Skeletal muscle satellite cell (primary cell): ENCODE measurements around the gene PROS1.
"Not testable (repeated sequence)": the region's sequence is repeated elsewhere in the genome, so short reads cannot be mapped to it uniquely, and the experiment has no call there.

Experiments used
- H3K27me3 ChIP-seq: 2 replicates; pipeline ENCODE4 v1.7.0; 2013; ENCODE audit warnings: low read length; ENCODE audit not compliant: control insufficient read depth, insufficient read depth
- H3K36me3 ChIP-seq: 2 replicates; pipeline ENCODE4 v1.7.0; 2013; ENCODE audit warnings: mild to moderate bottlenecking, control low read depth, low read length; ENCODE audit not compliant: insufficient read depth
- H3K4me1 ChIP-seq: 2 replicates; pipeline ENCODE4 v1.7.0; 2013; ENCODE audit warnings: low read length; ENCODE audit not compliant: control insufficient read depth, insufficient read depth
- H3K4me2 ChIP-seq: 2 replicates; pipeline ENCODE4 v1.7.0; 2013; ENCODE audit warnings: mild to moderate bottlenecking, low read length
- H3K4me3 ChIP-seq: 2 replicates; pipeline ENCODE4 v1.7.0; 2013; ENCODE audit warnings: low read length
- H3K9ac ChIP-seq: 2 replicates; pipeline ENCODE4 v1.7.0; 2013; ENCODE audit warnings: mild to moderate bottlenecking, low read depth, low read length, moderate library complexity
- H3K9me3 ChIP-seq: replicated peaks from 2 replicates; pipeline ENCODE4 v1.7.0; 2013; ENCODE audit warnings: mild to moderate bottlenecking, control low read depth, low read length

The PROS1 gene

GRCh38 chr3:93965106-93965505 is 8.6 kb downstream of the PROS1 start:
- not testable (repeated sequence) for H3K27me3 ChIP-seq, H3K36me3 ChIP-seq, H3K9me3 ChIP-seq, H3K9ac ChIP-seq, H3K4me2 ChIP-seq, H3K4me3 ChIP-seq
- peaks cover 16% of the 10 kb centered on the region for H3K4me1 ChIP-seq

GRCh38 chr3:93962798-93963197 is 10.9 kb downstream of the PROS1 start:
- Histone ChIP-seq H3K4me3 (no peak overlapping the region), H3K4me2 (no peak overlapping the region), H3K9ac (no peak overlapping the region), H3K9me3 (no peaks in the 10 kb centered on the region), H3K36me3 (no peaks in the 10 kb centered on the region), H3K27me3 (no peaks in the 10 kb centered on the region), H3K4me1 (no peaks in the 10 kb centered on the region)

- Histone ChIP-seq H3K4me2 (no peak overlapping the region), H3K9me3 (no peaks in the 10 kb centered on the region), H3K36me3 (no peaks in the 10 kb centered on the region), H3K27me3 (no peaks in the 10 kb centered on the region), H3K9ac (no peak overlapping the region), H3K4me1 (no peaks in the 10 kb centered on the region), H3K4me3 (no peak overlapping the region)
Observed at GRCh38 chr3:93961489-93961888, 12.2 kb downstream of the PROS1 start.

- Histone ChIP-seq H3K27me3 (no peaks in the 10 kb centered on the region), H3K36me3 (no peaks in the 10 kb centered on the region), H3K4me3 (no peak overlapping the region), H3K4me1 (no peaks in the 10 kb centered on the region), H3K4me2 (no peak overlapping the region), H3K9ac (no peak overlapping the region), H3K9me3 (no peaks in the 10 kb centered on the region)
Observed at GRCh38 chr3:93961026-93961425, 12.7 kb downstream of the PROS1 start.

- H3K9ac ChIP-seq, H3K4me2 ChIP-seq, H3K4me3 ChIP-seq, H3K27me3 ChIP-seq, H3K9me3 ChIP-seq, H3K36me3 ChIP-seq, H3K4me1 ChIP-seq: not testable (repeated sequence)
Observed at GRCh38 chr3:93949958-93950357, 23.7 kb downstream of the PROS1 start.

DNA sequence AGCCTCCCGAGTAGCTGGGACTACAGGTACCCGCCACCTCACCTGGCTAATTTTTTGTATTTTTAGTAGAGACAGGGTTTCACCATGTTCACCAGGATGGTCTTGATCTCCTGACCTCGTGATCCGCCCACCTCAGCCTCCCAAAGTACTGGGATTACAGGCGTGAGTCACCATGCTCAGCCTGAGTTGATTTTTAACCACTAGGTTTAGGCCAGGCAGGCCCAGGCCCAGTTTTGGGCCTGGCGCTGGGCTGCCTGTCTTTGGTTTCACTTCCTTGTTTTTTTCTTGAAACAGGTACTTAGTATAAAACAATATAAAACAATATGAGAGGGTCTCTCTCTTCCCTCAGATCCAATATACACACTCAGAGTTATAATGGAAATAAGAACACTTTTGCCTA is 36.2 kb downstream of the PROS1 start:
- not testable (repeated sequence) for H3K4me3 ChIP-seq, H3K9me3 ChIP-seq, H3K9ac ChIP-seq, H3K4me2 ChIP-seq, H3K27me3 ChIP-seq, H3K4me1 ChIP-seq, H3K36me3 ChIP-seq

DNA sequence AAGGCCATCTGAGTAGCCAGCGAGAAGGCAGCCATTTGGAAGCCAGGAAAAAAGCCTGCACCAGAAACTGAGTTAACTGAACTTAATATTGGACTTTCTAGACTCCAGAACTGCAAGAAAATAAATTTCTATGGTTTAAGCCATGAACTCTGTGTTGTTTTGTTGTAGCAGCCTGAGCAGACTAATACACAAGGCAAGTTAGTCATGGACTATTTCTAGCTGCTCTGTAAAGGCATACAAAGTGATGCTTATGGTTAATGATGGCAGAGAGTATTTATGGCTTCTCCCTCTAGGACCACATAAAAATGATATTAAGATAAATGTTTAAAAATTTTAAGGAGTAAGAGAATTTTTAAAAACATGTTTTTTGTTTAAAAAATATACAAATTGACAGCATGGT is 37.1 kb downstream of the PROS1 start:
- H3K4me3 ChIP-seq = no peak overlapping the region
- no peaks in the 10 kb centered on the region for H3K9me3 ChIP-seq
- no peaks in the 10 kb centered on the region for H3K4me1 ChIP-seq
- H3K9ac ChIP-seq = no peak overlapping the region
- H3K36me3 ChIP-seq = no peaks in the 10 kb centered on the region
- H3K27me3 ChIP-seq = no peaks in the 10 kb centered on the region
- no peak overlapping the region for H3K4me2 ChIP-seq

- H3K4me2 ChIP-seq = no peak overlapping the region
- no peaks in the 10 kb centered on the region for H3K36me3 ChIP-seq
- H3K9me3 ChIP-seq = no peaks in the 10 kb centered on the region
- no peak overlapping the region for H3K9ac ChIP-seq
- no peaks in the 10 kb centered on the region for H3K27me3 ChIP-seq
- no peak overlapping the region for H3K4me3 ChIP-seq
- H3K4me1 ChIP-seq = no peaks in the 10 kb centered on the region
Observed at GRCh38 chr3:93934366-93935046, 39.2 kb downstream of the PROS1 start.

- Histone ChIP-seq H3K27me3 (no peaks in the 10 kb centered on the region), H3K36me3 (no peaks in the 10 kb centered on the region), H3K9ac (no peak overlapping the region), H3K4me1 (no peaks in the 10 kb centered on the region), H3K4me3 (no peak overlapping the region), H3K4me2 (no peak overlapping the region), H3K9me3 (no peaks in the 10 kb centered on the region)
Observed at GRCh38 chr3:93931597-93932229, 42.0 kb downstream of the PROS1 start.

DNA sequence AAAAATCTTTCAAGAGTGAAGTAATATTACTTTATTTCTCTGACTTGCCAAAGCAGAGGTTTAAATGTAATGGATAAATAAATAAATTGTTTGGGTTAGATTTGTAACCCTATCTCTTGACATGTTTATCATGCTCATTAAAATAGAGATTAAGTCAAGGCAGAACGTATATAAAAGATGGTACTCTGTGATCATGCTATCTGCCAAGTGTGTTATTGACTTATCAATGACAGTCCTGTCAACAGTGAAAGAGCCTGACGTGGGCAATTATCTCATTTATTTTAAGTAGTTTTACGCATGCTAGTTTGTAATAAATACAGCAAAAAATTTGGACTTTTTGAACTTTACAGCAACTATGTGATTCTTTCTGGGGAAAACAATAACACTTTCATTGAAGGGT is 43.7 kb downstream of the PROS1 start:
- no peak overlapping the region for H3K4me3 ChIP-seq
- H3K9me3 ChIP-seq = no peaks in the 10 kb centered on the region
- H3K9ac ChIP-seq = no peak overlapping the region
- H3K4me1 ChIP-seq = no peaks in the 10 kb centered on the region
- no peaks in the 10 kb centered on the region for H3K27me3 ChIP-seq
- H3K36me3 ChIP-seq = no peaks in the 10 kb centered on the region
- H3K4me2 ChIP-seq = no peak overlapping the region

- Histone ChIP-seq H3K9me3 (no peaks in the 10 kb centered on the region), H3K36me3 (no peaks in the 10 kb centered on the region), H3K9ac (no peak overlapping the region), H3K4me3 (no peak overlapping the region), H3K27me3 (no peaks in the 10 kb centered on the region), H3K4me2 (no peak overlapping the region), H3K4me1 (no peaks in the 10 kb centered on the region)
Observed at GRCh38 chr3:93926789-93927188, 46.9 kb downstream of the PROS1 start.

DNA sequence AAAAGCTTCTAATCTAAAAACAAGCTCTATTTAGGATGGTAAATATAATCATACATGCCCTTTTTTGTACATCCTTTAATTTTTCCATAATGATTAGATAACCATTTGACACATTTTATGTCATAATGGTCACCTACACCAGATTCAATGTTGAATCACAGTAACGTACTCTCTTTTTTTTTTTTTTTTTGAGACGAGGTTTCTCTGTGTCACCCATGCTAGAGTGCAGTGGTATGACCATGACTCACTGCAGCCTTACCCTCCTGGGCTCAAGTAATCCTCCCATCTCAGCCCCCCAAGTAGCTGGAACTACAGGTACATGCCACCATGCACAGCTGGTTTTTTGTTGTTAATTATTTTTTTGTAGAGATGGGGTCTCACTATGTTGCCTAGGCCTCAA is 49.2 kb downstream of the PROS1 start:
- Histone ChIP-seq H3K4me1 (no peaks in the 10 kb centered on the region), H3K4me3 (no peak overlapping the region), H3K4me2 (no peak overlapping the region), H3K9ac (no peak overlapping the region), H3K27me3 (no peaks in the 10 kb centered on the region), H3K36me3 (no peaks in the 10 kb centered on the region), H3K9me3 (no peaks in the 10 kb centered on the region)
